Transverse colon (tissue), 3 donors: ENCODE data around the gene NOTUM.

ENCODE experiments used
- CTCF ChIP-seq, 5 experiments: fragments of 200-600 bp in 3 of 5; fragments of 450-650 bp in 2 of 5; sonication (generic) in 3 of 5; IDR thresholded peaks; 1 replicate in 2 of 5; 2 replicates in 3 of 5; pipeline ENCODE4 v1.5.1; 2016 to 2017; ENCODE audit warnings: antibody characterized with exemption in 5 of 5, inconsistent platforms in 3 of 5, mild to moderate bottlenecking in 2 of 5, moderate library complexity in 1 of 5
- EP300 ChIP-seq: sonication (generic); formaldehyde crosslinking; IDR thresholded peaks from one replicate; pipeline ENCODE4 v1.6.1; 2017; ENCODE audit warnings: antibody characterized with exemption, low read depth

- TF ChIP-seq CTCF (IDR thresholded peaks at IDR 0.05) (no peak), EP300 (no peak)
Observed at GRCh38 chr17:81903896-81904599, 56.9 kb downstream of the NOTUM start.
